ENCODE data around the gene SYT14.

- no peak for TF ChIP-seq EZH2 (IDR thresholded peaks at IDR 0.05)
- no peak for TF ChIP-seq POLR2AphosphoS5 (IDR thresholded peaks at IDR 0.05; ENCODE audit: borderline replicate concordance, low read depth, low read length)
- no peak for TF ChIP-seq FOXP2 (optimal IDR thresholded peaks at IDR 0.05; ENCODE audit: control extremely low read depth, extremely low read length, insufficient read depth)
Observed at GRCh38 chr1:210043058-210043457, 105.0 kb downstream of the SYT14 start.

All from SK-N-MC (cell line).